GM21723 (cell line): Measurements from ENCODE around the gene CGB8.
"Not testable (repeated sequence)": the region's sequence is repeated elsewhere in the genome, so short reads cannot be mapped to it uniquely, and the experiment has no call there.

Source experiments
- ATAC-seq: cut with Tn5 transposase; IDR thresholded peaks from one replicate; pipeline ENCODE4 v1.9.1; 2021; ENCODE audit warnings: mild to moderate bottlenecking, moderate library complexity; ENCODE audit not compliant: unreplicated experiment

CGB8 gene

GRCh38 chr19:49065905-49066512, 17.1 kb upstream of the CGB8 start:
- ATAC-seq: no peak

DNA sequence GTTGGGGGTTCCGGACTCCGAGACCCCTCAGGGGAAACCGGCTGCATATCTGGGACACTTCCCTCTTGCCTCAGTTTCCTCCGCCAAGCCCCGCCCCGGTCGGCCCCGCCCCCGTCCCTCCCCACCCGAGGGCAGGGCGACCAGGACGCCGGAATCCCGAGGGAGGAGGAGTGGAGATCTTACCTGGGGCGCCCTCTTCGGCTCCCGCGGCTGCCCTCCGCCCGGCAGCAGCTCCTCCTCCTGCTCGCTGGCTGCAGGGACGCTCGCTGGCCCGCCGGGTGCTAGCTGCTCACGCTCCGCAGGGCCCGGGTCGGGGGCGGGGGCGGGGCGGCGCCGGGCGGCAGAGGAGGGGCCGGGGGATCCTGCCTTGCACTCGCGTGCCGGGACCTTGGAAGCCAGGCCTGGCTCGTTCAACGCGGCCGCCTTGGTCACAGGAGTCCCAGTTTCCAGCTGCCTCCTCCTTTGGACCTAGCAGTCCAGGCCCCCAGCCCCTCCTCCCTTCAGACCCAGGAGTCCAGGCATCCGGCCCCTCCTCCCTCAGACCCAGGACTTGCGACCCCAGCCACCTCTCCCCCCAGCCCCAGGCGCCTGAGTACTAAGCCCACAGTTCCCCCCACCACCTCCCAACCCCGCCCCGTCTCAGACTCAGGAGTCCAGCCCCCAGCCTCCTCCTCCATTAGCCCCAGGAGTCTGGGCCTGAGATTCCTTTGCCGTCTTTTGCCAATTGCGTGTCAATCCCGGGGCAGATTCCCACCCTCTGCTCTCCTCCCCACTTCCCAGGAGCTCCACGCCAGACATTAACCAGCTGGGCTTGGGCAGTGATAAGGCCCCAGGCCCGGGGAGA, 16.1 kb upstream of the CGB8 start, which contains the start of gene NTF4:
TSS of gene NTF4 (minus strand) at position 51 of the 844 bp plus-strand sequence. CDS start 2,821 bp downstream, outside the sequence.
- ATAC-seq: no peak

DNA sequence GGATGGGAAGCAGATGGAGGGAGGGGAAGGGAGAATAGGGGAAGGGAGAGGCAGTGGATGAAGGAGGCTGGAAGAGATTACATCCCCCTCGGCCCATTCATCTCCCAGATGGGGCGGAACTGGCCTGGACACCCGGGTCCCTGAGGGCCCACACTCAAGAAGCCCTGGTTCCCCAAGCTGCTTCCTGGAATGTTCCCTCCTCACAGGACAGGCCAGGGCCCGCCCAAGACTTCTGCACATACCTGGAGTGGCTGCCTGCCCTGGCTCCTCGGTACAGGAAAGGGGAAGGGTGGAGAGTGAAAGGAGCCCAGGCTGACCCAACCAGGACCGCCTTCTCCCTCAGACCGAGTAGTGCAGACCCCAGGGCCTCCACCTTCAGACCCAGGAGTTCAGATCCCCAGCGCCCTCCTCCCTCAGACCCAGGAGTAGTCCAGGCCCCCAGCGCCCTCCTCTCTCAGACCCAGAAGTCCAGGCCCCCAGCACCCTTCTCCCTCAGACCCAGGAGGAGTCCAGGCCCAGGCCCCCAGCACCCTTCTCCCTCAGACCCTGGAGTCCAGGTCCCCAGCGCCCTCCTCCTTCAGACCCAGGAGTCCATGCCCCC, 15.2 kb upstream of the CGB8 start:
- ATAC-seq: no peak

GRCh38 chr19:49061445-49061844, 12.5 kb upstream of the CGB8 start:
- ATAC-seq: no peak

DNA sequence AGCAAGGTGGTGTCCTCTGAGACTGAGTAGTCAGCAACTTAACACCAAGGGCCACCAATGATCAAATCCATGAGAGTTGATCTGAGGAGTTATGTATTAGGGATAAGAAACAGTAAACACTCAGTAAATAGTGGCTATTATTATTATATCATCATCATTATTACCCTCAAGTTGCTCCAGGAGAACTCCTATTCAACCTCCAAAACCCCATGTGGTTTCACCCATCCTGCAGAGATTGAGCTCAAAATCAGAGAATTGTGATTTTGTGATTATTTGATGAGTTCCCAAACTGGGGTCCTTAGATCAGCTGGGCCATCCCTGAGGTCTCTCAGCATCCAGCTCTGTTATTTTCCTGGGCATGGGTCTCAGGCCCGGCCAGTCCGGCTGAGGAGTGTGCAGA, 12.1 kb upstream of the CGB8 start:
- no peak for ATAC-seq

DNA sequence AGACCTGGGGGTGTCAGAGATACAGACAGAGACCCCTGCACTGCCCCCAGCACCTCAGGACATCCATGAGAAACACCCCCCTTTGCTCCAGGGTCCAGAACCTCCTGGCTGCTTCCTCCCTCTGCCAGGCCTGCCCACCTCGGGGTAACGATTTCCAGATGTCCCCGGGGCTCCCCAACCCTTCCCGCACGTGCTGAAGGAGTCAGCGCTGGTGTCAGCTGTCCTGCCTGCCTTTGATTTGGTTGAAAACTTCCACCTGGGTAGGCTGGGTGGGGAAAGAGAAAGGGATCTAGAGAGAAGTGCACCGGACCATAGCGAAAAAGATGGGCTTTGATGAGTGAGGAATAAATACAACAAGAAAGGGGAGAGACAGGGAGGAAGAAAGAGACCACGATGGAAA, 10.1 kb upstream of the CGB8 start:
- ATAC-seq: no peak

GRCh38 chr19:49058562-49058961, 9.7 kb upstream of the CGB8 start:
- ATAC-seq: no peak

DNA sequence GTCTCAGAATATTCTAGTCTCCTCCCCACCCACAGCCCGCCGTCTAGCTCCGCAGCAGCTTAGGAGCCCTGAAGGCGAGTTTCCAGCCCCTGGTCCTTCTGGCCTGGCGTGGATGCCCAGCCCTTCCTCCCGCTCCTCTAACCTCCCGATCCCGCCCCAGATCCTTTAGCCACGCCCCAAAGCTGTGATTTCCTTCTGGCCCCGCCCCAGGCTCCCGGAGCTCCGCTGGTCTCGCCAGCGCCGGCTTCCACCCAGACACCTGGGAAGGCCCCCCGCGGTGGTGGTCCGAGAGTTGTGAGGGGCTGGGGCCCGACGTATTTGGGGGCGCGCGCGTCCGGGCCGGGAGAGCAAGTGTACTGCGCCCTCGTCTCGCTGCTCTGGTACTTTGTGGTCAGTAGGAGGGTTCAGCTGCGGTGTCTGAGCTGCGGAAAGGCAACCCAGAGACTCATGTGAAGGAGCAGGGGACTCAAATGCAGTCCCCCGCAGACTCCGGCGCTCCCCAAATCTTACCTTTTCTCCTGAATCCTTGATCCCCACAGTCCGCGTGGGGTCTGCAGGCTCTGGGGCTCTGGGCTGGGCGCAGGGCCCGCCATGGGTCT, 8.8 kb upstream of the CGB8 start, which contains the start of gene CGB7:
TSS of gene CGB7 (minus strand) at position 114 of the 599 bp plus-strand sequence. CDS start 2,374 bp downstream, outside the sequence.
- ATAC-seq: no peak

DNA sequence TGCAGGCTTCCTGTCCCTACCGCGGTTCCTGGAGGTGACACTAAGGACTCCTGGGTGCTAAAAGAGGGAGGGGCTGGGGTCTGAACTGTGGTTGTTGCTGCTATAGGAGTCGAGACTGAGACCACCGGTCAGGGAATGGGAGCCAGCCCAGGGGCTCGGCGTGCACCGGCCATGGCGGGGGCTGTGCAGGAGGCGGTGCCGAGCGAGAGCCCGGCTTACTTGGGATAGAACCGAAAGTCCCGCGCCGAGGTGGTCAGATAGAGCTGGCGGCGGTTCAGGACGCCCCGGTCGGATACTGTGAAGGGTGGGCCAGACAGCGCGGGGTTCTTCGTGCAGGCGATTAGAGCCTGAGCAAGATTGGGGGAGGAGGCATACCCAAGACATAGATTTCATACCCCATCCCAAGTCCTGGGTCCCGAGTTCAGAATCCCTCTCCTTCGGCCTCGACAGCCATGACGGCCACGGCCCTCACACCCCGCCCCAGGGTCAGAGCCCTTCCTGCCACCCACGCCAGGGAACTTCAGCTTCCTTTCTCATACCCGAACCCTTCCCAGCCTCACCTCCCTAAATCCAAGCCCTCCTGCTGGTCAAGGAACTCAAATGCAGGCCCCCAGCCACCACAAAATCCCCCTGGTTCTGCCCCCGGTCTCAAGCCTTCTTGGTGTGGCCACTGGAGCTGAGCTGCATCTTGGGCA, 8.1 kb upstream of the CGB8 start:
- not testable (repeated sequence) for ATAC-seq

DNA sequence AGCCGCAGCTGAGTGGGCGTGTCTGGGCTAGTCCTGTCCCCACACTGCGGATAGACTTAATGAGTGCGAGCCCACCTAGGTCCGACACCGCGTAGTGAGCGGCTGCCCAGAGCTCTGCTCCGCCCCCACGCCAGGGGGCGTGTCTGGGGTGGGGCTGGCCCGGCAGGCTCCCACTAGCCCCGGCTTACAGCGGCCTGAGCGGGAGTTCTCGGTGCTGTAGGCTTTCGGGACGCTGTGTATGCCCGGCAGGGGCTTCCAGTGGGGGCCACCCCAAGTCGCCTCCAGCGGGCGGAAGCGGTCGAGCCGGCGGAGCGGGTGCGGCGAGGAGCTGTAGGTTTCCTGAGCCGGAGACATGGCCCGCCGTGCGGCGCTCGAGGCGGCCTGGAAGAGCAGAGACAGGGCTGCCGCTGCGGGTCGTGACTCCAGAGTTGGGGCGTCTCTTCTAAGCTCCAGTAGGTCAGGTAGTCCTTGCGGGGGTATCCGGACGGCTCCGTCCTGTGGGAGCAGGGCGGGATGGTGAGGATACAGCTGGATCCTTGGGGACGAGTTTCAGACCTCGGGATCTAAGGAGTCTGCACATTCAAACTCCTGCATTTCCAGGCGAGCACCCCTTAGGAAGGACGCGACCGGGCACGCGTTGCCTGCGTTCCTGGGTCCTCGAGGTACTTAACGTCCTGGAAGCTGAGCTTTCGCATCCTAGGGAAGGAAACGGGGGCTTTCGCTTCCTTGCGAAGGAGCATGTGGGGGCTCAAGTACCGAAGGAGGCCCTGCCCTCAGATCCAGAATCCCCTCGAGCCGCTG, 7.4 kb upstream of the CGB8 start:
- ATAC-seq: no peak

- ATAC-seq: not testable (repeated sequence)
Measured at GRCh38 chr19:49050376-49051033, 1.6 kb upstream of the CGB8 start.

DNA sequence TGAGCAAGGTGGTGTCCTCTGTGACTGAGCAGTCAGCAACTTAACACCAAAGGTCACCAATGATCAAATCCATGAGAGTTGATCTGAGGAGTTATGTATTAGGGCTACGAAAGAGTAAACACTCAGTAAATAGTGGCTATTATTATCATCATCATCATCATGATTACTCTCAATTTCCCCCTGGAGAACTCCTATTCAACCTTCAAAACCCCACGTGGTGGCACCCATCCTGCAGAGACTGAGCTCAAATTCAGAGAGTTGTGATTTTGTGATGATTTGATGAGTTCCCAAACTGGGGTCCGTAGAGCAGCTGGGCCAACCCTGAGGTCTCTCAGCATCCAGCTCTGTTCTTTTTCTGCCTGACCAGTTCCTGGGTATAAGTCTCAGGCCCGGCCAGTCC, 923 bp upstream of the CGB8 start:
- ATAC-seq: not testable (repeated sequence)

DNA sequence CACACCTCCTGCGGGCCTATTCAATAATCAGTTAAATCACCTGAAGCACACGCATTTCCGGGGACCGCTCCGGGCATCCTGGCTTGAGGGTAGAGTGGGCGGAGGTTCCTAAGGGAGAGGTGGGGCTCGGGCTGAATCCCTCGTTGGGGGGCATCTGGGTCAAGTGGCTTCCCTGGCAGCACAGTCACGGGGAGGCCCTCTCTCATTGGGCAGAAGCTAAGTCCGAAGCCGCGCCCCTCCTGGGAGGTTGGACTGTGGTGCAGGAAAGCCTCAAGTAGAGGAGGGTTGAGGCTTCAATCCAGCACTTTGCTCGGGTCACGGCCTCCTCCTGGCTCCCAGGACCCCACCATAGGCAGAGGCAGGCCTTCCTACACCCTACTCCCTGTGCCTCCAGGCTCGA, 5.4 kb downstream of the CGB8 start, which contains the start of gene CGB5:
TSS of gene CGB5 (plus strand) at position 301 of the 400 bp plus-strand sequence. CDS start 362 bp downstream, outside the sequence.
- ATAC-seq: not testable (repeated sequence)

- ATAC-seq: not testable (repeated sequence)
Measured at GRCh38 chr19:49042666-49043065, 6.2 kb downstream of the CGB8 start.

DNA sequence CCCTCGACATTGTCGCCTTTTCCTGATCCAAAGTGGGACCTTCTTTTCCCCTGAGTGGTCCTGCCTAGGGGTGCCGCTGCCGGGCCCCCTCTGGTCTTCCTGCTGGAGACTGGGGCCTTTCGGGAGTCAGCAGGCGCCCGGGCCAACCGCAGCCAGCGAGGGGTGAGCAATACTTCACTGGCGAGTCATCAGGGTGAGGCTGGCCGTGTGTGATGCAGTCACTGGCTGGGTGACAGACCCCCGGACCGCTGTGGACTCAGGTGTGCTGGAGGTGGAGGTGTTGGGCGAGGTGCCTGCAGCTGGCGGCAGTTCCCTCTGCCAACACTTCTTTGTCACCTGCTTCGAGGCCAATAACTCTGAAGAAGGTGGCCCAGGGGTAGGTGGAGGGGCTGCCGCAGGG, 6.7 kb downstream of the CGB8 start:
- ATAC-seq: no peak

- not testable (repeated sequence) for ATAC-seq
Measured at GRCh38 chr19:49039736-49040135, 9.2 kb downstream of the CGB8 start.

DNA sequence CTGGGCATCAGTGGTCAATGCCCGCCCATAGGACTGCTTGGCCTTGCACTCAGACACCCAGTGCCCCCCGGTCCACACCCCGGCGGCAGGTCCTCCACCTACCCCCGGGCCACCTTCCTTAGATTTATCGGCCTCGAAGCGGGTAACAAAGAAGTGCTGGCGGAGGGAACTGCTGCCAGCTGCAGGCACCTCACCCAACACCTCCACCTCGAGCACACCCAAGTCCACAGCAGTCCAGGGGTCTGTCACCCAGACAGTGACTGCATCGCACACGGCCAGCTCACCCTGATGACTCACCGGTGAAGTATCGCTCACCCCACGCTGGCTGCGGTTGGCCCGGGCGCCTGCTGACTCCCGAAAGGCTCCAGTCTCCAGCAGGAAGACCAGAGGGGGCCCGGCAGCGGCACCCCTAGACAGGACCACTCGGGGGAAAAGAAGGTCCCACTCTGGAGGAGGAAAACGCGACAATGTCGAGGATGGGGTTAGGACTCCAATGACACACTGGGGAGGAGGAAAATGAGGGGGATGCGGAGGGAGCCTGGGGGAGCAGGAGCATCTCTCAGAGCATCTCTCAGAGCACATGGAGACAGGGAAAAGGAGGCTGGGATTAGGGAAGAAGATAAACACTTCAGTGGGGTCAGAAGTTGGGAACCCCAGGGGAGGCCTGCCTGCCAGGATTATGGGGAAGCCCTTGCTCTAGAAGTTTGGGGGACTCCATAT, 10.2 kb downstream of the CGB8 start:
- not testable (repeated sequence) for ATAC-seq

DNA sequence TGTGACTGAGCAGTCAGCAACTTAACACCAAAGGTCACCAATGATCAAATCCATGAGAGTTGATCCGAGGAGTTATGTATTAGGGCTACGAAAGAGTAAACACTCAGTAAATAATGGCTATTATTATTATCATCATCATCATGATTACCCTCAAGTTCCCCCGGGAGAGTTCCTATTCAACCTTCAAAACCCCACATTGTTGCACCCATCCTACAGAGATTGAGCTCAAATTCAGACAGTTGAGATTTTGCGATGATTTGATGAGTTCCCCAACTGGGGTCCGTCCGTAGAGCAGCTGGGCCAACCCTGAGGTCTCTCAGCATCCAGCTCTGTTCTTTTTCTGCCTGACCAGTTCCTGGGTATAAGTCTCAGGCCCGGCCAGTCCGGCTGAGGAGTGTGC, 10.8 kb downstream of the CGB8 start:
- not testable (repeated sequence) for ATAC-seq

DNA sequence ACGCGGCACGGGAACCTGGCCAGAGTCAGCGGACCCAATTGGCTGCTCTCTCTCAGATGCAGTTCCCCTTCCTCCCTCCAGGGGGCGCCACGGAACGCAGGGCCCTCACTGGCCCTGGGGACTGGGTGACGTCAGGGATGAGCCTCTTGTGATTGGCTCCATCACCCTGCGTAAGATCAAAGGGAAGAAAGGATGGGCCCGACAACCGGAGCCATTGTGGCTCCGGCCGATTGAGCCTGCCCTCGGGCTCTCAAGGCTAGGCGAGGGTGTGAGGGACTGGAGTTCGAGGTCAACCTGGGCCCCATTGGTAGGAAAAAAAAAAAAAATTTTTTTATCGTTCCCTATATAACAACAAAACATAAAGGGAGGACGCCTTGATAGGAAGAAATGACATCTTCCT, 12.1 kb downstream of the CGB8 start, which contains the start of gene CGB1:
TSS of gene CGB1 (minus strand) at position 81 of the 400 bp plus-strand sequence. CDS start 184 bp downstream, outside the sequence.
- not testable (repeated sequence) for ATAC-seq
